ENCODE data around the gene TMEM69. TPM values are rescaled to one million over a fixed set of nuclear protein-coding genes. Genes with fewer than 3 reads are reported as not detected.
"Not testable (repeated sequence)": the region's sequence is repeated elsewhere in the genome, so short reads cannot be mapped to it uniquely, and the experiment has no call there.

TMEM69 gene
- polyA plus RNA-seq, 4 donors: 13.2 to 48.7 (median 19.5) TPM

DNA sequence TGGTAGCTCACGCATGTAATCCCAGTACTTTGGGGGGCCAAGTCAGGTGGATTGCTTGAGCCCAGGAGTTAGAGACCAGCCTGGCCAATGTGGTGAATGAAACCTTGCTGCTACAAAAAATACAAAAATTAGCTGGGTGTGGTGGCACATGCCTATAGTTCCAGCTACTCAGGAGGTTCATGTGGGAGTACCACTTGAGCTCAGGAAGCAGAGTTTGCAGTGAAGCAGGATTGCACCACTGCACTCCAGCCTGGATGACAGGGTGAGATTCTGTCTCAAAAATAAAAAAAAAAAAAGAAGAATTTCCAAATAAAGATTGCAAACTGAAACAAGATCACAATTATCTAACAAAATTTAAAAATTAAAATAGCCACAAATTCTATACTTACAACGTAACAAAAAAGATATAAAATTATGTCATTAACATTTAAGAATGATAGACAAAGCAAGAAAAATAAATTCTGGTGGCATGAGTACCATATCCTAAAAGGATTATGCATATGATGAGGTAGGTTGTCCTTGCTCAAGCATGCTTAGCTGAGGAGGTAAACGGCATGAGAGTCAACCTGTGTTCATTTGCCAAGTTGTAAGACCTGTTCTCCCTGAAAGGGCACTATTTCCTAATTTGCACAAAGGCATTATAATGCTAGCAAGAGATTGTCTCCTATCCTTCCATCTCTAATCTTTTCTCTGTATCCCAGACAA, 42.2 kb downstream of the TMEM69 start:
- no peaks in the 10 kb centered on the region for H3K4me1 ChIP-seq (ENCODE audit: control insufficient read depth in 3 of 3, insufficient read depth in 2 of 3, low read depth in 1 of 3, low read length in 2 of 3)
- FAIRE-seq: no peak
- peaks cover 0 to 36% (median 6%) of the 10 kb centered on the region in 3 donors for H3K36me3 ChIP-seq (ENCODE audit: control insufficient read depth in 3 of 3, insufficient read depth in 2 of 3, low read depth in 1 of 3, low read length in 3 of 3)
- H3K4me3 ChIP-seq (ENCODE audit: low read depth in 1 of 3, low read length in 3 of 3): no peak overlapping the region
- no peak for DNase-seq
- no peaks in the 10 kb centered on the region for H3K9me3 ChIP-seq (ENCODE audit: control insufficient read depth in 2 of 2, insufficient read depth in 1 of 2, low read depth in 1 of 2, low read length in 1 of 2)
- H3K27me3 ChIP-seq (ENCODE audit: control insufficient read depth in 3 of 3, insufficient read depth in 3 of 3, low read length in 3 of 3): no peaks in the 10 kb centered on the region
- WGBS, 3 donors: 68 to 76% (median 68%) methylated on average over 3 of the region's 3 CpGs
- no peak overlapping the region for H3K27ac ChIP-seq (ENCODE audit: low read depth in 1 of 3, low read length in 2 of 3)

DNA sequence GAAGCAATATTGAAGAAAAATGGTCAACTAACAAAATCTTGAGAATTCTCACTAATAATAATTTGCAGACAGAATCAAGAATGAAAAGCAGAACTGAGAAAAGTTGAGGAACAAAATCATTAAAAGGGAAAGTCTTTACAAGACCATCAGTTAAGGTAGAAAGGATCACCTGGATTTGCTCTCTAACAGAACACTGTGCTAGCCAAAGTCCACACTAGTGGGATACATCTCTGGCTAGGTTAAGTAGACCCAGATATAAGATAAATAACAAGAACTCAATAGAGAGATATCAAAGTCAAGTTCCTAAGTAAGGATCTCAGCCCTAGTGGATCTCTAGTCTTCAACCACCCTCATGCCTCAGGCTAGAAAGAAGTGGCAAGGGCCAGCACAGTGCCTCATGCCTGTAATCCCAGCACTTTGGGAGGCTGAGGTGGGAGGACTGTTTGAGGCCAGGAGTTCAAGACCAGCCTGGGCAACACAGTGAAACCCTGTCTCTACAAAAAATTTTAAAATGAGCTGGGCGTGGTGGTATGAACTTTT, 42.9 kb downstream of the TMEM69 start:
- H3K36me3 ChIP-seq (ENCODE audit: control insufficient read depth in 3 of 3, insufficient read depth in 2 of 3, low read depth in 1 of 3, low read length in 3 of 3): peaks cover 0 to 38% (median 6%) of the 10 kb centered on the region in 3 donors
- H3K27me3 ChIP-seq (ENCODE audit: control insufficient read depth in 3 of 3, insufficient read depth in 3 of 3, low read length in 3 of 3): no peaks in the 10 kb centered on the region
- DNase-seq: no peak
- H3K9me3 ChIP-seq (ENCODE audit: control insufficient read depth in 2 of 2, insufficient read depth in 1 of 2, low read depth in 1 of 2, low read length in 1 of 2): no peaks in the 10 kb centered on the region
- no peak for FAIRE-seq
- H3K4me3 ChIP-seq (ENCODE audit: low read depth in 1 of 3, low read length in 3 of 3): no peak overlapping the region
- 94 to 100% (median 95%) methylated on average over 1 of the region's 1 CpG for WGBS, 3 donors
- no peaks in the 10 kb centered on the region for H3K4me1 ChIP-seq (ENCODE audit: control insufficient read depth in 3 of 3, insufficient read depth in 2 of 3, low read depth in 1 of 3, low read length in 2 of 3)
- no peak overlapping the region for H3K27ac ChIP-seq (ENCODE audit: low read depth in 1 of 3, low read length in 2 of 3)

DNA sequence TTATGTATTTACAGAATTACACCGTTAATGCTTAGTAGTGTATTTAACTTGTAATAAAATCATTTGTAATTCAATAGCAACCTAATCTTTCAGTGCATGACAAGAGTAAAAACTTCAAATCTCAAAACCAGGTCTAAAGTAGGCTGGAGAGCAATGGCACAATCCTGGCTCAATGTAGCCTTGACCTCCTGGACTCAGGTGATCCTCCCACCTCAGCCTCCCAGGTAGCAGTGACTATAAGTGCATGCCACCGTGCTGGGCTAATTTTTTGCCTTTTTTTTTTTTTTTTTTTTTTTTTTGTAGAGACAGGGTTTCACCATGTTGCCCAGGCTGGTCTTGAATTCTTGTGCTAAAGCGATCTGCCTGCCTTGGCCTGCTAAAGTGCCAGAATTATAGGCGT, 51.2 kb downstream of the TMEM69 start:
- Histone ChIP-seq H3K4me1 (ENCODE audit: control insufficient read depth in 3 of 3, insufficient read depth in 2 of 3, low read depth in 1 of 3, low read length in 2 of 3) (no peaks in the 10 kb centered on the region), H3K36me3 (ENCODE audit: control insufficient read depth in 3 of 3, insufficient read depth in 2 of 3, low read depth in 1 of 3, low read length in 3 of 3) (peaks cover 0 to 28% (median 7%) of the 10 kb centered on the region in 3 donors), H3K27me3 (ENCODE audit: control insufficient read depth in 3 of 3, insufficient read depth in 3 of 3, low read length in 3 of 3) (no peaks in the 10 kb centered on the region), H3K9me3 (ENCODE audit: control insufficient read depth in 2 of 2, insufficient read depth in 1 of 2, low read depth in 1 of 2, low read length in 1 of 2) (peaks cover 0 to 3% of the 10 kb centered on the region in 2 donors), H3K4me3 (ENCODE audit: low read depth in 1 of 3, low read length in 3 of 3) (no peak overlapping the region), H3K27ac (ENCODE audit: low read depth in 1 of 3, low read length in 2 of 3) (no peak overlapping the region)
- no peak for DNase-seq
- no peak for FAIRE-seq
- WGBS, 3 donors: 93 to 96% (median 94%) methylated on average over 4 of the region's 4 CpGs

DNA sequence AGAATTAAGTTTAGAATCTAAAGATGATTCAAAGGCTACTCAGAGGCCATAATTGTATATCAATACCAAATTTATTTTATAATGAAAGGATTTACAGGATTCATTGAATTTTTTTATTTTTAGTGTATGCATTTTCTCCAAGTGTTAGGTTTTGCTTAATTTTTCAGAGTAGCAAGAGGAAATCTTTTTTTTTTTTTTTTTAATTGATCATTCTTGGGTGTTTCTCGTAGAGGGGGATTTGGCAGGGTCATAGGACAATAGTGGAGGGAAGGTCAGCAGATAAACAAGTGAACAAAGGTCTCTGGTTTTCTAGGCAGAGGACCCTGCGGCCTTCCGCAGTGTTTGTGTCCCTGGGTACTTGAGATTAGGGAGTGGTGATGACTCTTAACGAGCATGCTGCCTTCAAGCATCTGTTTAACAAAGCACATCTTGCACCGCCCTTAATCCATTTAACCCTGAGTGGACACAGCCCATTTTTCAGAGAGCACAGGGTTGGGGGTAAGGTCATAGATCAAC, 51.7 kb downstream of the TMEM69 start:
- not testable (repeated sequence) for H3K9me3 ChIP-seq (ENCODE audit: control insufficient read depth in 2 of 2, insufficient read depth in 1 of 2, low read depth in 1 of 2, low read length in 1 of 2); DNase-seq; H3K27me3 ChIP-seq (ENCODE audit: control insufficient read depth in 3 of 3, insufficient read depth in 3 of 3, low read length in 3 of 3); H3K4me3 ChIP-seq (ENCODE audit: low read depth in 1 of 3, low read length in 3 of 3); H3K4me1 ChIP-seq (ENCODE audit: control insufficient read depth in 3 of 3, insufficient read depth in 2 of 3, low read depth in 1 of 3, low read length in 2 of 3); FAIRE-seq; H3K27ac ChIP-seq (ENCODE audit: low read depth in 1 of 3, low read length in 2 of 3)
- WGBS, 3 donors: 70 to 92% (median 75%) methylated on average over 4 to 5 of the region's 5 CpGs
- peaks cover 0 to 29% (median 9%) of the 10 kb centered on the region in 3 donors for H3K36me3 ChIP-seq (ENCODE audit: control insufficient read depth in 3 of 3, insufficient read depth in 2 of 3, low read depth in 1 of 3, low read length in 3 of 3)

Other genes starting within 250 kb of the TMEM69 start
- 10 to 100 TPM in 3 of 4 donors, 1 to 10 TPM in 1; 5.5 to 22.1 (median 12.6) TPM for gene TESK2, start 197.0 kb upstream of the TMEM69 start, polyA plus RNA-seq
- gene CCDC163, start 188.1 kb upstream of the TMEM69 start, polyA plus RNA-seq: 1 to 10 TPM in 3 of 4 donors, under 1 TPM in 1; 0.67 to 4.8 (median 1.8) TPM
- gene MMACHC, start 187.9 kb upstream of the TMEM69 start, polyA plus RNA-seq: 1 to 10 TPM; 1.3 to 8.8 (median 4.5) TPM
- 1,000 to 10,000 TPM in 1 of 4 donors, 100 to 1,000 TPM in 3; 222 to 1,200 (median 780) TPM for gene PRDX1, start 166.3 kb upstream of the TMEM69 start, polyA plus RNA-seq
- 100 to 1,000 TPM; 241 to 636 (median 313) TPM for gene AKR1A1, start 137.4 kb upstream of the TMEM69 start, polyA plus RNA-seq
- gene NASP, start 104.1 kb upstream of the TMEM69 start, polyA plus RNA-seq: 100 to 1,000 TPM in 2 of 4 donors, 10 to 100 TPM in 2; 46.3 to 149 (median 96.9) TPM
- gene CCDC17, start 64.1 kb upstream of the TMEM69 start, polyA plus RNA-seq: 1 to 10 TPM in 3 of 4 donors, under 1 TPM in 1; 0.66 to 8.3 (median 3.3) TPM
- 100 to 1,000 TPM in 1 of 4 donors, 10 to 100 TPM in 3; 74.2 to 112 (median 95.5) TPM for gene GPBP1L1, start 1.6 kb upstream of the TMEM69 start, polyA plus RNA-seq
- gene IPP, start 62.5 kb downstream of the TMEM69 start, polyA plus RNA-seq: 10 to 100 TPM in 1 of 4 donors, 1 to 10 TPM in 3; 4.2 to 21.1 (median 7.5) TPM
- gene MAST2, start 115.4 kb downstream of the TMEM69 start, polyA plus RNA-seq: 10 to 100 TPM; 23.3 to 70.2 (median 41.8) TPM